HG02642 (cell line): Measurements from ENCODE around the gene MCM7.
A peak's percentile ranks its signal among the peaks of the same experiment; 100 is the strongest.

Experiments used
- ATAC-seq: cut with Tn5 transposase; IDR thresholded peaks from one replicate; pipeline ENCODE4 v1.9.1; 2021; ENCODE audit warnings: mild to moderate bottlenecking; ENCODE audit not compliant: unreplicated experiment, poor library complexity

The MCM7 gene

DNA sequence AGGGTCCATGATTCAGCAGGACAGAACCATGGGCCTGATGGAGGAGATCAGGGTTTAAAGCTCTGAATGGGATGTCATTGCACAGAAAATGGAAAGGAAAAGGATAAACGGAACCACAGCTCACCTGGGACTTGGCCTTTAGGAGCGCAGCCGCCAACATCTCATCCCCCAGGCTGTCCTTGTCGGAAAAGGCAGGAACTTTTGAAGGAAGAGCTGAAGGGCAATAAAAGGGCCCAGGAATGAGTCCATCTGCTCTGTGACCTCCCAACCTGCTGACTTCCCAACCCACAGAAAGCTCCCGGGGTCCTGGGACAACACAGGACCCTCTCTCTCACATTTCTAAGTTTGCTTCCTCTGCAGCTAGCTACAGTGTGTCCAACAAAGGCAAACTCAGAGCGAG, 25.8 kb downstream of the MCM7 start:
- no peak for ATAC-seq

DNA sequence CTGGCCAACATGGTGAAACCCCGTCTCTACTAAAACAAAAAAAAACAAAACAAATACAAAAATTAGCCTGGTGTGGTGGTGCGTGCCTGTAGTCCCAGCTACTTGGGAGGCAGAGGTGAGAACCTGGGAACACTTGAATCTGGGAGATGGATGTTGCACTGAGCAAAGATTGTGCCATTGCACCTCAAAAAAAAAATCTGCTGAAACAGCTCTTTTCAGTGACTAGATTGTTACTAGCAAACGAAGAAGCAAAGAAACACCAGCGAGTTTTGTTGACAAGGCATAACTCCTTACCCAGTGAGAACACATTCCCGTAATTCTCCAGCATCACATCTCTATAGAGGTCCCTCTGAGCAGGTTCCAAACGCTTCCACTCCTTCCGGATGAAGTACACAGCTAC, 26.4 kb downstream of the MCM7 start:
- ATAC-seq: no peak

DNA sequence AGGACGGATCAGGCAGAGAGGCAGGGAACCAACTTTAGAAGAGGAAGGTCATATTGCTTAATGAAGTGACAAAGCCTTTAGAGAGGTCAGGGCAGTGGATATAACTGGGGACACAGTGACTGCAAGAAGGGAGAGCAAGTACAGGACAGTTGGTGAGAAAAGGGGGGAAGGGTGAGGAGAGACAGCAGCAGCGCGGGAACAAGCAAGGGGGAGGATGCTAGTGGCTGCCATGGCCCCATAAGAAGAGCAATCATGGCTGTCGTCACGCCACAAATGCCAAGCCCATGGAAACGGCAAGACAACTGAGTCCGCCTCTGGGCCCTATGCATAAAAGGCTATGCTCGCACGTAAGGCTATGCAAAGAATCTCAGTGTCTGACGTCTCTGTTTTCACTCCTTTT, 28.7 kb downstream of the MCM7 start:
- no peak for ATAC-seq

DNA sequence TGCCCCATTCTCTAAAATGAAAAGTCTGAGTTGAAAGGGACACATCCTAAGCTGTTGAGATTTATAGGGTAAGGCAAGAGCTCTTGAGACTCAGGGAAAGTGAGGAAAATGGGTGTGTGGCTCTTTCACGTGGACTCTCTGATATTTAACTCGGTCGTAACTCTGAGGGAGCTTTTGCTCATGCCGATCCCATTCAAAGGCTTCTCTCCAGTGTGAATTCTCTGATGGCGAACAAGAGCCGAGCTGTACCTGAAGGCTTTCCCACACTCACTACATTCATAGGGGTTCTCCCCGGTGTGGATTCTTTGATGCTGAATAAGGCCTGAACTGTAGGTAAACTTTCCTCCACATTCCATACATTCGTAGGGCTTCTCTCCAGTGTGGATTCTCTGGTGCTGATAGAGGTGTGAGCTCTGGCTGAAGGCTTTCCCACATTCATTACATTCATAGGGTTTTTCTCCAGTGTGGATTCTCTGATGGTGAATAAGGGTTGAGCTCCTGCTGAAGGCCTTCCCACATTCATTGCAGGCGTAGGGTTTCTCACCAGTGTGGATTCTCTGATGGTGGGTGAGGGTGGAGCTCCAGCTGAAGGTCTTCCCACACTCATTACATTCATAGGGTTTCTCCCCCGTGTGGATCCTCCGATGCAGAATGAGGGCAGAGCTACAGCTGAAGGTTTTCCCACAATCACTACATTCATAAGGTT, 30.0 kb downstream of the MCM7 start:
- no peak for ATAC-seq

DNA sequence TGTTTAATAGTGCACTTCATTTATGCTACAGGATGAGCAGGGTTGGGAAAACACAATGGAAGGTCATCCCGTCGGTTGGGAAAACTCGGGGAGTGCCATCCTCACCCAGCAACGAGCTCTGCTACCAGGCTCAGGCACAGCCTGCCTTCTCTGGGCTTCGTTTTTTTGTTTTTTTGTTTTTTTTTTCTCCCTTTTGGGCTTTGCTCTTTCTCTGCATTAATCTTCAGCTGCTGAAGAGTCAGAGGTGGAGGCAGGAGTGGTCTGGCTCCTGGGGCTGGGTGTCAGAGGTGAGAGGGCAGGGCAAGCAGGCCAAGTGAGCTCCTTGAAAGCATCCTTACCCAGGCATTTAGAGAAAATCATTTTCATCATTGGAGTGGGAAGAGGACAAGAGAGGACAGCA, 31.2 kb downstream of the MCM7 start:
- no peak for ATAC-seq

DNA sequence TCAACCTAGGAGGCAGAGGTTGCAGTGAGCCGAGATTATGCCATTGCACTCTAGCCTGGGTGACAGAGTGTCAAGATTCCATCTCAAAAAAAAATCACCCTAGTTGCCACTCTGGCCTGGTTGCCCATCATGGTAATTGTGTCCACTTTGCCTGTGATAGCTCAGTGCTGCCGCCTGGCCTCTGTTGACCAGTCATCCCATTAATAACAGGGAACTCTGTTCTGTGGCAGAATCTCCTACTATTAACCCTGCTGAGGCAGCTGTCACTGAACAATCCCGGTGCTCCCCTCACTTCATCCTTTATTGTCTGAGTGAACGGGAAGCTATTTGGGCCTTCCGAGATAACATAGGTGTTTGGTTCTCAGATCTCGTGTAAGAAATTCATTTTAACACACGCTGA, 34.2 kb downstream of the MCM7 start:
- ATAC-seq: no peak

DNA sequence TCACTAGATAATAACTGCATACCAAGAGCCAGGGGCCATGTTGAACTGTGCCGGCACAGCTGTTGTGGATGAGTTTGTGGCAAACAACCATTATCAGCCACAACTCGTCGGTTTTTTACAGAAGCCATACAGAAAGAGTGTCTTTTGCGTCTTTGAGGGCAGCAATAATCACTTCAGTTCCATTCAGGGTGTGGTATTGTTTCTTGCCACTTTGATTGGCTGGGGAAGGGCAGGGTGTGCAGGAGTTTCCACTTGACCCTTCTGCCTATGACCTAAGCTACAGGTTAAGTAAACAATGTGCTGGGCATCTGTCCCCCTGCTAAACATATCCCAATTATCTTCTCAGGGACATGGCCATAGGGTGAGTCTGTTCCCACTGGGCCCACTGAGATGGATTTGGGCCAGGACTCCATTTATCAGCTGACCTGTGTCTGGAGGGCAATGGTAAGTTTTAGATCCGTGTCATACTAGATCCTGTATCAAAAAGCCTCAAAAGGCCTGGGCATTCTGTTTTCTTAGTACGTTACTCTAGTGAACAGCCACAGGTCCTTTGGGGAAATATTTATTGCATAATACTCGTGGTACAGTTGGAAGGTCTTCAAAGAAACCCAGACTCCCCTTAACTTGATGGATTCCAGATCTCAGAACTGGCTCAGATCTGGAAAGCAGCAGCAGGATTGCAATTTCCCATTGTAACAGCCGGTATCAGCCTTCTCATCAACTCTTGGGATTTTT, 35.6 kb downstream of the MCM7 start:
- no peak for ATAC-seq

DNA sequence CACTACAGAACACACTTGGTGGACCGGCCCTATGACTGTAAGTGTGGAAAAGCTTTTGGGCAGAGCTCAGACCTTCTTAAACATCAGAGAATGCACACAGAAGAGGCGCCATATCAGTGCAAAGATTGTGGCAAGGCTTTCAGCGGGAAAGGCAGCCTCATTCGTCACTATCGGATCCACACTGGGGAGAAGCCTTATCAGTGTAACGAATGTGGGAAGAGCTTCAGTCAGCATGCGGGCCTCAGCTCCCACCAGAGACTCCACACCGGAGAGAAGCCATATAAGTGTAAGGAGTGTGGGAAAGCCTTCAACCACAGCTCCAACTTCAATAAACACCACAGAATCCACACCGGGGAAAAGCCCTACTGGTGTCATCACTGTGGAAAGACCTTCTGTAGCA, 37.0 kb downstream of the MCM7 start:
- no peak for ATAC-seq

DNA sequence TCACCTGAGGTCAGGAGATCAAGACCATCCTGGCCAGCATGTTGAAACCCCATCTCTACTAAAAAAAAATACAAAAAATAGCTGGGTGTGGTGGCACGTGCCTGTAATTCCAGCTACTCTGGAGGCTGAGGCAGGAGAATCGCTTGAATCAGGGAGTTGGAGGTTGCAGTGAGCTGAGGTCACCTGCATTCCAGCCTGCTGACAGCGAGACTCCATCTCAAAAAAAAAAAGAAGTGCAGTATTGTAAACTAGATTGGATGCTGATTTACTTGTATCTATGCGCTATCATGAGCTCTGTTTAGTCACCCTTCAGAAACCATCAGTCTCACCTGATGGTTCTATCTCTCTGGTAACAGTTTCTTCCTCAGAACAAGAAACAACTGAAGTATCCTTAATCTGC, 37.8 kb downstream of the MCM7 start:
- no peak for ATAC-seq

DNA sequence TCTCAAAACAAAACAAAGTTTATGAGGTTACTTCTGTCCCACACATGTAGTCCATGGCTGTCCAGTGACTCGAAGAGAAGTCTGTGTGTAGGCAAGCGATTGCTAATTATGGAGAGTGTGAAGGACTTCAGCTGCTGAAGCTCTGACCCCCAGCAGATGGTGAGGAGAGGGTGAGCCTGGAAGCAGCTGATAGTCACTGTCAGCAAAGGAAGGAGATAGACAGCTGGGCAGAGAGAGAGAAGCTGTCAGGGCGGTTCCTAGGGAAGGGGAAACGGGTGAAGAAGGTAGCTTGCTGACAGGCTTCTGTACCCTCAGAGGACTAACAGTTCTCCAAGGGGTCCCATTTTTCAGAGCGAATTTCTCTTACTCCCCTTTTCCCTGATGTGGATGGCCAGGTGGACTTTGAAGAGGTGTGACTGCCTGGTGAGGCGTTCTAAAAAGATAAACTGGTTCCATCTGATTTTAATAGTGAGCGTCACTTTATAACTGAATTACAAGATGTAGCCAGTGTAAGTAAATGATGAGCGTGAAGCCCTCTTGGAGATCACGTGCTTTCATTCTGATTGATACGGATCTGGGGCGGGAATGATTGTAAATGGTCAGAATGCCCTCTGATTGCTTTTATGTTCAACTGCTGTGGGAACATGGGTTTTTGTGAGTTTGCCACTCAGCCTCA, 39.5 kb downstream of the MCM7 start:
- no peak for ATAC-seq

DNA sequence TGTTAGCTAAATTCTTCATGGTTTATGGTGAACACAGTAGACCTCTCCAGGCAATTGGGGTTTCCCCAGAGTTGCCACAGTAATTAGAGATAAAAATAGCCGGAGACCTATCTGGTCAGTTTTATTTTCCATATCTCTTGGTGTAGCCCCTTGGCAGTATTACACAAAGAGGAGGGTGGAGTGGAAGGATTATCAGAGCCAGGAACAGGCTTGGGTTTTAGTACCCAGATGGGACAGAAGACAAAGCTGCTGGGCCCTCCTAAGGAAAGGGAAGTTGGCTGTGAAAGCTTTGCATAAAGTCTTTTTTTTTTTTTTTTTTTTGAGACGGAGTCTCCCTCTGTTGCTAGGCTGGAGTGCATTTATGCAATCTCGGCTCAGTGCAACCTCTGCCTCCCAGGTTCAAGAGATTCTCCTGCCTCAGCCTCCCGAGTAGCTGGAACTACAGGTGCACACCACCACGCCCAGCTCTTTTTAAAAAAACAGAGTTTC, 41.9 kb downstream of the MCM7 start:
- ATAC-seq: no peak

DNA sequence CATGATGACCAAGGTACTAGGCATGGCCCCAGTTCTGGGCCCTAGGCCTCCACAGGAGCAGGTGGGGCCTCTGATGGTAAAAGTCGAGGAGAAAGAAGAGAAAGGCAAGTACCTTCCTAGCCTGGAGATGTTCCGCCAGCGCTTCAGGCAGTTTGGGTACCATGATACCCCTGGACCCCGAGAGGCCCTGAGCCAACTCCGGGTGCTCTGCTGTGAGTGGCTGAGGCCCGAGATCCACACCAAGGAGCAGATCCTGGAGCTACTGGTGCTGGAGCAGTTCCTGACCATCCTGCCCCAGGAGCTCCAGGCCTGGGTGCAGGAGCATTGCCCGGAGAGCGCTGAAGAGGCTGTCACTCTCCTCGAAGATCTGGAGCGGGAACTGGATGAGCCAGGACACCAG, 44.2 kb downstream of the MCM7 start:
- no peak for ATAC-seq

DNA sequence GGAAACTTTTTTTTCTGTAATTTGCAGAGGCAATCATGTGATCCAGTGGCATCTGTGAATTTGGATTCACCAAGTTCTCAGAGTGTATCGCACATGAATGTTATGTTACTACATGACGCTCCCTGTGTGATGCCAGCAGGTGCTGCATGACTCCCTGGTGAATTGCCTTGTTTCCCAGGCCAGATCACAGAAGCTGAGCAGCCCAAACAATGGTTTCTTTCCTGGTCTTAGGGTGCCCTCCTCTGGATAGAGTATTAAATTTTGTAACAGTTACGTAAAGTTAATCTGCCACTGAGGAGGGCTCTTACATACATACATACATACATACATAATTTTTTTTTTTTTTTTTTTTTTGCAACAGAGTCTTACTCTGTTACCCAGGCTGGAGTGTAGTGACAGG, 48.0 kb downstream of the MCM7 start:
- ATAC-seq: no peak

DNA sequence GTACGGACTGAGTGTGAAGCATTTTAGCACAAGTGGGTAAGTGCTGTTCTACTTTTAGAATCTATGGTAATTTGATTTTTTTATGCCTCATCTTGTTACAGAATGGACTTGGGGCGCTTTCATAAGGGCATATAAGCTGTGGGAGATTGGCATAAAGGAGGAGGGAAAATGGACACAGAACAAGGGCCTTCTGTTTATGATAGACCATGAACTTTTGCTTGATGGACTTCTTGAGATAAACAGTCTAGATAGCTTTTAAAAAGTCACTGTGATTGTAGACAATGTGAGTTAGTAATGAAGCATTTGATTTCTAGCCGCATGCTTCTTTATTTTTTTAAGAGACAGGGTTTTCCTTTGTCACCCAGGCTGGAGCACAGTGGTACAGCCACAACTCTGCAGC, 49.6 kb downstream of the MCM7 start:
- ATAC-seq: no peak

DNA sequence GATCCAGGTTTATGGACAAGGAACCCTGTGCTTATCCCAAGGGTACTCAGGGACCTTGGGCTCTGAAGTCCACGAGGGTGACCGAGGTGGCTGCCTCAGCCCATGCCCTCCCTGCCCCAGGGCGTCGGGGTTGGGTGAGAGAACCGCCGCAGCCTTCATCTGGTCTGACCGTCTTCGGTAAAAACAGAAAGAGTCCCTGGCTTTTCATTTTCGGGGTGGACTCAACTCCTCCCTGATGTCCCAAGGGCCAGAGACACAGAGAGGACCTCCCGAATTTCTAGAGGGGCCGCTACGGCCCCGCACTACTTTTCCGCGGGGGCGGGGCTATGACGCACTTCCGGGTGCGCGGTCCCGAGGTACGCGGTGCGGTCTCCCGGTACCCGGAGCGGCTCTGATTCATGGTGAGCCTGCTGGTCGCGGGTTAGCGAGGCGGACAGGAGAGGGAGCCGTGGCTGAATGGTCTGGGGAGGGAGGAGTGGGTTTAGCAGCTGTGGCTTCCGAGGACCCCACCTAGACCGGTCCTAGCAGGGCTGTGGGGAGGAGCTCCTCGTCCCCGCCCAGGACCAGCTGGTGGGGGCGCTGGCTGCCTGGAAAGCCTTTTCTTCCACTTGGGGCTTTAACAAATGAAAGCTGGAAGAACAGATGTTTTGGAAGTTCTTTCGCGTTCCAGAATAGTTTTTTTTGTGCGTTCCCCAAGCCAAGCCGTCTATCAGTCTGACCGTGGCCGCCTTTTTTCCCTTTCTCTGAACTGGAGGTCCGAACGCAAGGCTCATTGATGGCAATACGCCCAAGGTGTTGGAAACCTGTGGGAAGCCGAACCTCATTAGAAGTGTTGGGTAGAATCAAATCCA, 51.5 kb downstream of the MCM7 start, which contains the start of gene ZSCAN21:
ZSCAN21 (plus strand) TSS at position 334 of the 851 bp plus-strand sequence. CDS start 7,233 bp downstream, outside the sequence.
- ATAC-seq: peak; percentile 92

DNA sequence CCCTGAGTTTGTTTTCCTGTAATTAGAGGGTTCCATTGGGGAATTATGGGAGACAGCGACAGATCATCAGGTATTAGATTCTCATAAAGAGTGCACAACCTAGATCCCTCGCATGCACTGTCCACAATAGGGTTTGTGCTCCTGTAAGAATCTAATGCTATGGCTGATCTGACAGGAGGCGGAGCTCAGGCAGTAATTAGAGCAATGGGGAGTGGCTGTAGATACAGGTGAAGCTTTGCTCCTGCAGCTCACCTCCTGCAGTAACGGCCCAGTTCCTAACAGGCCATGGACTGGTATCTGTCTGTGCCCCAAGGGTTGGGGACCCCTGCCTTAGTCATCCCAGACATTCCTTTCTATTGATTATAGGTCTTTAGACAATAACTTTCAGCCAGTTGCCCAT, 52.5 kb downstream of the MCM7 start:
- no peak for ATAC-seq

DNA sequence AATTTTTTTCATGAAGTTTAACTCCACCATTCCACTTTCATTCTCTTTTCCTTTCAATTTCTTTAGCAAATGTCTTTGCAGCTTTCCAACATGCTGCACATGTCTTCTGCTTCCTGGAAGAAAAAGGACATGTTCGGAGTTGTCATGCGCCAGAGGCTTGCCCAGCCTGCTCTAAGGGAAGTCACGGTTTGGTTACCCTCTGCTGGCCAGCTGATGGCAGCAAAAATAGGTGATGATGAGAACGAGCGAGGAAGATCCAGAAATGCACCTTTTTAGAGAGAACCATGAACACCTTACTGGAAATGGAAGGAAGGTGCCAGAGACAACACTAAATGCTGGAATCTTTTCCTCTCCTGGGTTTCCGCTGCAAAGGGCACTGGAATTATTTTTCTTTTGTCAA, 56.5 kb downstream of the MCM7 start:
- no peak for ATAC-seq
